HepG2 (cell line): ENCODE measurements around the gene SOX5. TPM values are rescaled to one million over a fixed set of nuclear protein-coding genes. Genes with fewer than 3 reads are reported as not detected.

ENCODE experiments used
- ATAC-seq: fragments of 200-7000 bp; cut with Tn5 transposase; 3 replicates; pipeline ENCODE4 v1.9.1; 2020; ENCODE audit warnings: mild to moderate bottlenecking, moderate library complexity
- BruUV-seq: library from RNA; stranded (reverse); fragments of 400-500 nt; replicated peaks from 2 replicates; lab custom pipeline; 2021; lab: Mats Ljungman, UMichigan
- CTCF ChIA-PET: fragments of 300-600 bp; formaldehyde crosslinking; extraction: SDS; loops from one replicate; lab custom pipeline; 2021; ENCODE audit warnings: low total read pairs, inconsistent platforms, low intra/inter-chr PET ratio; lab: Yijun Ruan, JAX
- POLR2A ChIA-PET: fragments of 350-600 bp; sonication (Branson Sonifier 250); formaldehyde crosslinking; loops from one replicate; lab custom pipeline; 2020; ENCODE audit warnings: antibody characterized with exemption, inconsistent platforms; lab: Yijun Ruan, JAX
- DNase-seq: peaks from one replicate; pipeline ENCODE4 v3.0.0-alpha.2; 2015; ENCODE audit warnings: low spot score
- FAIRE-seq: peaks from 3 replicates; lab custom pipeline; 2011; peaks lifted over from hg19 to GRCh38; lab: Jason Lieb, UNC
- H2AFZ ChIP-seq: one replicate; pipeline ENCODE4 v1.6.1; 2011; ENCODE audit warnings: low read length, inconsistent platforms
- H3K27ac ChIP-seq: fragments of 300-600 bp; 3 replicates; pipeline ENCODE4 v1.8.0; 2011; ENCODE audit warnings: mixed run types, mild to moderate bottlenecking, mixed read lengths, low read length, inconsistent platforms; ENCODE audit not compliant: insufficient read depth; ENCODE audit errors: extremely low read length
- H3K27me3 ChIP-seq, 2 experiments: fragments of 200-600 bp in 1 of 2; 2 replicates in 1 of 2; 3 replicates in 1 of 2; pipeline versions ENCODE4 v1.6.0 to v1.8.0; 2011; ENCODE audit warnings: low read length in 2 of 2, mild to moderate bottlenecking in 2 of 2, moderate library complexity in 2 of 2, inconsistent platforms in 1 of 2; ENCODE audit not compliant: insufficient read depth in 2 of 2, control insufficient read depth in 1 of 2
- H3K36me3 ChIP-seq, 2 experiments: fragments of 200-600 bp in 1 of 2; replicated peaks in 1 of 2; 2 replicates in 1 of 2; 3 replicates in 1 of 2; pipeline versions ENCODE4 v1.5.1 to v1.8.0; 2011; ENCODE audit warnings: low read length in 2 of 2, inconsistent platforms in 1 of 2; ENCODE audit not compliant: insufficient read depth in 2 of 2, control insufficient read depth in 1 of 2
- H3K4me1 ChIP-seq: 2 replicates; pipeline ENCODE4 v1.5.1; 2012; ENCODE audit warnings: low read length, inconsistent platforms; ENCODE audit not compliant: insufficient read depth
- H3K4me2 ChIP-seq: 2 replicates; pipeline ENCODE4 v1.6.0; 2011; ENCODE audit warnings: low read depth, low read length, inconsistent platforms
- H3K4me3 ChIP-seq, 3 experiments: fragments of 200-600 bp in 1 of 3; sonication (generic), shearing (Covaris generic) in 1 of 3; replicated peaks in 1 of 3; 2 replicates each; pipeline ENCODE4 v1.5.1; 2011 to 2016; ENCODE audit warnings: low read length in 3 of 3, inconsistent platforms in 2 of 3, low read depth in 2 of 3, mild to moderate bottlenecking in 2 of 3, control low read depth in 1 of 3, mixed read lengths in 1 of 3; ENCODE audit not compliant: insufficient read depth in 1 of 3
- H3K79me2 ChIP-seq: one replicate; pipeline ENCODE4 v1.6.1; 2011; ENCODE audit warnings: low read length, inconsistent platforms; ENCODE audit not compliant: insufficient read depth
- H3K9ac ChIP-seq: 2 replicates; pipeline ENCODE4 v1.6.0; 2011; ENCODE audit warnings: mild to moderate bottlenecking, low read depth, low read length, inconsistent platforms; ENCODE audit not compliant: insufficient read depth
- H3K9me3 ChIP-seq: 2 replicates; pipeline ENCODE4 v1.5.1; 2012; ENCODE audit warnings: mild to moderate bottlenecking, low read length
- H4K20me1 ChIP-seq: 2 replicates; pipeline ENCODE4 v1.6.0; 2011; ENCODE audit warnings: inconsistent platforms, mild to moderate bottlenecking, low read length, moderate library complexity; ENCODE audit not compliant: insufficient read depth
- BHLHE40 ChIP-seq: IDR thresholded peaks from 2 replicates; pipeline ENCODE4 v1.6.1; 2011; ENCODE audit warnings: low read length, improper control_type of control experiment
- E2F1 ChIP-seq: sonication (generic); formaldehyde crosslinking; IDR thresholded peaks from 2 replicates; pipeline ENCODE4 v1.5.0; 2020; ENCODE audit warnings: missing genetic modification reagents
- ETV5 ChIP-seq: IDR thresholded peaks from 2 replicates; pipeline ENCODE4 v1.6.1; 2018; ENCODE audit warnings: missing biosample characterization, missing genetic modification reagents, inconsistent platforms, borderline replicate concordance
- FOXM1 ChIP-seq: sonication (generic); formaldehyde crosslinking; IDR thresholded peaks from 2 replicates; pipeline ENCODE4 v1.5.0; 2020; ENCODE audit warnings: missing genetic modification reagents
- NCOR1 ChIP-seq: fragments of 200-600 bp; sonication (generic); IDR thresholded peaks from 2 replicates; pipeline ENCODE4 v1.7.0; 2017; ENCODE audit warnings: antibody characterized with exemption, low read length, borderline replicate concordance
- PHF20 ChIP-seq: sonication (generic); formaldehyde crosslinking; IDR thresholded peaks from 2 replicates; pipeline ENCODE4 v1.5.0; 2020; ENCODE audit warnings: mild to moderate bottlenecking, missing genetic modification reagents
- SNAI1 ChIP-seq: sonication (generic); formaldehyde crosslinking; IDR thresholded peaks from 2 replicates; pipeline ENCODE4 v1.5.0; 2020; ENCODE audit warnings: mild to moderate bottlenecking, missing genetic modification reagents, borderline replicate concordance
- TAF15 ChIP-seq: fragments of 200-400 bp; formaldehyde crosslinking; IDR thresholded peaks from one replicate; pipeline ENCODE4 v1.6.1; 2018; ENCODE audit warnings: mild to moderate bottlenecking, low read depth, low read length; ENCODE audit not compliant: poor library complexity, severe bottlenecking
- ZBTB49 ChIP-seq: sonication (generic); formaldehyde crosslinking; IDR thresholded peaks from 2 replicates; pipeline ENCODE4 v1.4.0; 2020; ENCODE audit warnings: missing genetic modification reagents, borderline replicate concordance
- ZNF441 ChIP-seq: sonication (generic); formaldehyde crosslinking; IDR thresholded peaks from 2 replicates; pipeline ENCODE4 v1.7.0; 2021; ENCODE audit warnings: missing genetic modification reagents, borderline replicate concordance
- ZNF609 ChIP-seq: sonication (generic); formaldehyde crosslinking; IDR thresholded peaks from 2 replicates; pipeline ENCODE4 v1.4.0; 2020; ENCODE audit warnings: mild to moderate bottlenecking, missing genetic modification reagents, borderline replicate concordance
- WGBS: methylation state at CpG from one replicate; pipeline ENCODE4 v1.1.6; 2017; ENCODE audit warnings: low lambda C conversion rate; 5-methylcytosine and 5-hydroxymethylcytosine counted together
- in situ Hi-C: cut with HindIII; loops from 2 replicates; pipeline ENCODE4 v1.10.0; 2017; ENCODE audit warnings: low pct_unique_long_range_greater_than_20kb; ENCODE audit not compliant: extremely low pct_ligation_motif_present
- intact Hi-C: fragments of 100-400 bp; cut with micrococcal nuclease; formaldehyde crosslinking; loops from one replicate; pipeline ENCODE4 v1.10.0; 2022; ENCODE audit not compliant: unreplicated experiment
- polyA plus RNA-seq, 8 experiments: library from polyadenylated mRNA; depleted of rRNA in 3 of 8; stranded (reverse) in 7 of 8; unstranded in 1 of 8; fragments of >200 nt; fragmentation: Illumina TruSeq in 4 of 8; extraction: Trizol in 4 of 8; gene quantifications; 2 replicates each; pipeline versions ENCODE4 v1.2.1 to v1.2.3, GENCODE V29; 2011 to 2016; ENCODE audit warnings: low read depth in 4 of 8, missing spikeins in 1 of 8, mixed read lengths in 1 of 8; ENCODE audit not compliant: insufficient read depth in 1 of 8
- total RNA-seq, 5 experiments: library from RNA; depleted of rRNA; stranded (reverse); fragments of >200 nt; fragmentation: Illumina TruSeq; extraction: Trizol; gene quantifications; 2 replicates each; pipeline ENCODE4 v1.2.3, GENCODE V29; 2016; ENCODE audit warnings: low read depth in 1 of 5

SOX5 gene
- total and polyA plus RNA-seq, 2 of the 13 experiments (the other 11 are each of a cell fraction or from before 2014, with no cell fraction given): 18.5 to 76.4 TPM

- BruUV-seq: no TSS peak
- ATAC-seq: no peak
- H3K27ac ChIP-seq: no peak overlapping the region
- no peak overlapping the region for H3K4me3 ChIP-seq
- peaks cover 2 to 3% of the 10 kb centered on the region in 2 experiments; a peak in 3 of 5 replicates for H3K36me3 ChIP-seq
- no peak for FAIRE-seq
- 100% methylated on average over 2 of the region's 3 CpGs for WGBS
- H3K9ac ChIP-seq: no peak overlapping the region
- in situ Hi-C loops: no loop called here
- no peaks in the 10 kb centered on the region for H4K20me1 ChIP-seq
- intact Hi-C loops: no loop called here
- POLR2A ChIA-PET: no interaction called here
- H3K27me3 ChIP-seq: no peaks in the 10 kb centered on the region; a peak in 1 of 5 replicates
- H3K4me2 ChIP-seq: no peak overlapping the region
- no peaks in the 10 kb centered on the region; the same call in 1 of the 2 replicates for H3K4me1 ChIP-seq
- no peak overlapping the region for H2AFZ ChIP-seq
- H3K79me2 ChIP-seq: peaks cover 15% of the 10 kb centered on the region
- no peak for DNase-seq
- H3K9me3 ChIP-seq: no peaks in the 10 kb centered on the region
- CTCF ChIA-PET: no interaction called here
- no peak for TF ChIP-seq TAF15
- TF ChIP-seq NCOR1: no peak
- TF ChIP-seq ZBTB49 (CRISPR knock-in tag): no peak
- TF ChIP-seq ZNF441 (CRISPR knock-in tag): no peak
- no peak for TF ChIP-seq E2F1 (CRISPR knock-in tag)
- TF ChIP-seq BHLHE40: no peak
- no peak for TF ChIP-seq PHF20
- no peak for TF ChIP-seq FOXM1 (CRISPR knock-in tag)
- TF ChIP-seq ETV5 (CRISPR knock-in tag): no peak
- no peak for TF ChIP-seq ZNF609
- TF ChIP-seq SNAI1 (CRISPR knock-in tag): no peak
These were observed 64.6 kb downstream of the SOX5 start for GRCh38 chr12:23884909-23885308.
